NCI-H146 treated with DMSO at 0.1 percent for 48 hours (cell line): ENCODE measurements around the gene SPDYE3.
A peak's percentile ranks its signal among the peaks of the same experiment; 100 is the strongest.
"Not testable (repeated sequence)": the region's sequence is repeated elsewhere in the genome, so short reads cannot be mapped to it uniquely, and the experiment has no call there.

Source experiments
- DNase-seq: peaks from one replicate; lab custom pipeline; 2025; ENCODE audit not compliant: unreplicated experiment; lab: John Stamatoyannopoulos, UW

SPDYE3 gene, protein sequence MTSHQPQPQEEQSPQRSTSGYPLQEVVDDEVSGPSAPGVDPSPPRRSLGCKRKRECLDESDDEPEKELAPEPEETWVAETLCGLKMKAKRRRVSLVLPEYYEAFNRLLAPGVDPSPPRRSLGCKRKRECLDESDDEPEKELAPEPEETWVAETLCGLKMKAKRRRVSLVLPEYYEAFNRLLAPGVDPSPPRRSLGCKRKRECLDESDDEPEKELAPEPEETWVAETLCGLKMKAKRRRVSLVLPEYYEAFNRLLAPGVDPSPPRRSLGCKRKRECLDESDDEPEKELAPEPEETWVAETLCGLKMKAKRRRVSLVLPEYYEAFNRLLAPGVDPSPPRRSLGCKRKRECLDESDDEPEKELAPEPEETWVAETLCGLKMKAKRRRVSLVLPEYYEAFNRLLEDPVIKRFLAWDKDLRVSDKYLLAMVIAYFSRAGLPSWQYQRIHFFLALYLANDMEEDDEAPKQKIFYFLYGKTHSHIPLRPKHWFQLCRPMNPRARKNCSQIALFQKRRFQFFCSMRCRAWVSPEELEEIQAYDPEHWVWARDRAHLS

DNA sequence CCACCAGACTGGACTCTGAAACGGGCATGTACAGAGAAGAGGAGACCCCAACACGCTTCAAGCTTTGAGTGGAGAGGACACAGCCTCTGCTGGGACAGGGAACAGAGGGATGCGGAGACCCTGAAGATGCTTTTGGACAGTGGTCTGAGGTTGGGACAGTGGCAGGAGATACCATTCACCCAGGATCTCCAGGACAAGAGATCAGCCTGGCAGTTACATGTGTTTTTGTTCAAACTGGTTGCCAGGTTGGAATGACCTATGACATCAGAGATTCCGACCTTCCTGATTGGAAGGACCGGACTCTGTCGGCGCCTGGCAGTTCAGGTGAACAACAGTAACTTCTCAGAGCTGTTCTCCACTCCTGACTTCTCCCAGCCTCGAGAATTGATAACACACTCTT is at the start of gene SPDYE3:
Gene SPDYE3, plus strand, starts transcription at position 301 of the 400 bp plus-strand sequence. CDS start 184 bp downstream, outside the sequence.
- DNase-seq, result not testable (repeated sequence)

DNA sequence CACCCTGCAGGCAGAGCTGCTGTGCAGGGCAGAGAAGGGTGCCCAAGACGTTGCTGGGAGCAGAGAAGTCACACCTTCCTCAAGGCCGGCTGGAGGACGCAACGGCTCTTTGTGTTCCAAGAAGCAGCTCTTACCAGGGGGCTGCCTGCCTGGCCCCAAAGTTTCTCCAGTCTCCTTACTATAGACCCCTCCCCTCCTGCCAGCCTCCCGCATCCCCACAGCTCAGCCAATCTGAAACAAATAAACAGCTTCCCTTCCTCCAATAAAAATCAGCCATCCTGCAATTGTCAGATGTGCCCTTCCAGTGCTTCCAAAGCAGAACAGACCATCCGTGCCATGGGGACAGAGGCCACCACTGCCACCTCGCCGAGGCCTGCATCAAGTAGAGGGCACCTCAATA is 47.5 kb upstream of the SPDYE3 start:
- DNase-seq, result not testable (repeated sequence)

DNA sequence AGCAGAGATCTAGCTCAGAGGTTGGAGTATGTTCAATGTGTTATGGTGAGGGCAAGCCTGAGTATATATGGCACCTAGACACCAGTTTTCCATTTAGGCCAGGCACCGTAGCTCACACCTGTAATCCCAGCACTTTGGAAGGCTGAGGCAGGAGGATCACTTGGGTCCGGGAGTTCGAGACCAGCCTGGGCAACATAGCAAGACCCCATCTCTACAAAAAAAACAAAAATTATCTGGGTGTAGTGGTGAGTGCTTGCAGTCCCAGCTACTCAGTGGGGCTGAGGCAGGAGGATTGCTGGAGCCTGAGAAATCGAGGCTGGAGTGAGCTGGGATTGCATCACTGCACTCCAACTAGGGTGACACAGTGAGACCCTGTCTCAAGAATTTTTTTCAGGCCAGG is 44.6 kb upstream of the SPDYE3 start:
- DNase-seq, result not testable (repeated sequence)

DNA sequence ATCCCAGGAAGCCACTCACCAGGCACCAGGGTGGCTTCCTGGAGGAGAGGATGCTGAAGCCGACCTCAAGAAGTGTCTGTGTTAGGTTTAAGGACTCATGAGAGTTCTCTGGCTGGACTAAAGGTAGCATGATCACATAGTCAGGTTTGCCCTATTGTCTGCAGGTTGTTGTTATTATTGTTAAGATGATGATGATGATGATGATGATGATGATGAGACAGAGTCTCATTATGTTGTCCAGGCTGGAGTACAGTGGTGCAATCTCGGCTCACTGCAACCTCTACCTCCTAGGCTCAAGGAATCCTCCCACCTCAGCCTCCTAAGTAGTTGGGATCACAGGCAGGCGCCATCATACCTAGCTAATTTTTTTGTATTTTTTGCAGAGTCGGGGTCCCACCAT is 43.3 kb upstream of the SPDYE3 start:
- not testable (repeated sequence) for DNase-seq

DNA sequence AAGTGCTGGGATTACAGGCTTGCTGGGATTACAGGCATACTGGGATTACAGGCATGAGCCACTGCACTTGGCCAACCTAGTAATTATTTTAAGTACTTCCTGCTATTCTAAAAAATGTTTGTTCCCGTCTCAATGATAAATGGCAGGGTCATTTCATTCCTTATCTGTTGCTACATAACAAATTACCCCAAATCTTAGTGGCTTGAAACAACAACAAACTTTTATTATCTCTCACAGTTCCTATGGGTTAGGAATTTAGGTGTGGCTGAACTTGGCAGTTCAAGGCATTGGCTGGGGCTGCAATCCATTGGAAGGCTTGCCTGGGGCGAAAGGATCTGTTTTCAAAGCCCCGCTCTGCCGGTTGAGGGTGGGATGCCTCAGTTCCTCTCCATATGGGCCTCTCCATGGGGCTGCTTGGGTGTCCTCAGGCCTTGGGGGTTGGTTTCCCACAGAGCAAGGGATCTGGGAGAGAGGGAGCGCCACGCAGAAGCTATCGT is 42.8 kb upstream of the SPDYE3 start:
- DNase-seq, result not testable (repeated sequence)

DNA sequence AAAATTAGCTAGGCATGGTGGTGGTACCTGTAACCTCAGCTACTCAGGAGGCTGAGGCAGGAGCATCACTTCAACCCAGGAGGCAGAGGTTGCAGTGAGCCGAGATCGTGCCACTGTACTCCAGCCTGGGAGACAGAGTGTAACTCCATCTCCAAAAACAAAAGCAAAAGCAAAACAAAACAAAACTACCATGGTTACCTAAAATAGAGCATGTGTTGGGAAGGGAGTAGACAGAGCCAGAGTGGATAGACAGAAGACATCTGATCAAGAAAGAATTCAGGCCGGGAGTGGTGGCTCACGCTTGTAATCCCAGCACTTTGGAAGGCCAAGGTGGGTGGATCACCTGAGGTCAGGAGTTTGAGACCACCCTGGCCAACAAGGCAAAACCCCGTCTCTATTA is 41.7 kb upstream of the SPDYE3 start:
- not testable (repeated sequence) for DNase-seq

DNA sequence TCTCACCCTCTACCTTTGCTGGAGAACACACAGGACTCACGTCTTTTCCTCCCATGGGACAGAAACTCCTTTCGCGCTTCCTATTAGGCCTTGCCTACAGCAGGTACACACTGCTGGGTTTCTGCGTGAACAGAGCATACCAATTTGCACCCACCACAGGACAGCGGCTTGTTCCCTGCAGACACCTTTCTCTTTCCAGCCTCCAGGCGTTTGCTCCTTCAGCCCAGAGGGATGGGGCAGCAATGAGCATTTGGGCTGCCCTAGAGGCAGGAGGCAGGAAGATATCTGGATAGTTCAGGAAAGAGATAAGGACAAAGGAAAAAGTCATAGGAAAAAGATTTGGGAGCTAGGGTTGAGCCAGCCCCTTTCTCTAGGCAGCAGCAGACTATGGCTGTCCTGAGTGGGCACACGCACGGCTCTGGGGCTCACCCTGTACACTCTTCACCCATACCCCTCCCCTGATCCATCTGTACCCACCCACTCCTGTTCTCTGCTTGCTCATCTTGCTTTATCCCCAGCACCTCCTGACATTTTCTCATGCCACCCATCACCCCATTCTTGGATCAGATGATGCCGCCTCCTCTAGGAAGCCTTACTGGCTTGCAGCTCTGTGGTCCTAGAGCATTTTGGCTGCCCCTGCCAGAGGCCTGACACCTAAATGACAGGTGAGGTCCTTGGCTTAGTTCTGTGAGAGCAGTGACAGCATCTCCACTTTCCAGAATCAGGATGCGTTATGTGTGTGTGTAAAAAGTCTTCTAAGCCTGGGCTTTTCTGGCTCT is 40.7 kb upstream of the SPDYE3 start:
- DNase-seq, result no peak

DNA sequence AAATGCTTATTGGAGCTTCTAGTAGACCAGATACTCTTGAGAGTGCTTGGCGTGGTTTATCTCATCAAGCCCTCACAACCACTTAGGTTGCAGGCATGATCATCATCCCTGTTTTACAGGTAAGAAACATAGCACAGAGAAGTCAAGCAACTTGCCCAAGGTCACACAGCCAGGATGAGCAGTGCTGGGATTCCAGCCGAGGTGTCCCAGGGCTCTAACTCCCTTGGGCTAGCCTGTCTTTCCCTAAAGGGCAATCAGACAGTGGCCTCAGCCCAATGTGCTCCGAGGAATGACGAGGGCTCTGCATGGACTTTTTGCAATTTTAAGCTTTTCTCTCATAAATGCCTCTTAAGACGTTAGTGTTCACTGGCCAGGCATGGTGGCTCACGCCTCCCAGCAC is 39.9 kb upstream of the SPDYE3 start:
- DNase-seq, result no peak

DNA sequence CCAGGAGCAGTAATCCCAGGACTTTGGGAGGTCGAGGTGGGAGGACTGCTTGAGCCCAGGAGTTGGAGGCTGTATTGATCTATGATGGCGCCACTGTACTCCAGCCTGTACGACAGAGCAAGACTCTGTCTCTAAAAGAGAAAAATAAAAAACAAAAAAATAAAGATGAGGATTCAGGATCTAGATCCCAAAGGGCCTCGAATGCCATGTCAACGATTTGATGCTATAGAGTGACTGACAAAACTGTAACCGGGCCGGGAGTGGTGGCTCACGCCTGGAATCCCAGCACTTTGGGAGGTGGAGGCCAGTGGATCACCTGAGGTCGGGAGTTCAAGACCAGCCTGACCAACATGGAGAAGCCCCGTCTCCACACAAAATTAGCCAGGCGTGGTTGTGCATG is 38.6 kb upstream of the SPDYE3 start:
- not testable (repeated sequence) for DNase-seq

DNA sequence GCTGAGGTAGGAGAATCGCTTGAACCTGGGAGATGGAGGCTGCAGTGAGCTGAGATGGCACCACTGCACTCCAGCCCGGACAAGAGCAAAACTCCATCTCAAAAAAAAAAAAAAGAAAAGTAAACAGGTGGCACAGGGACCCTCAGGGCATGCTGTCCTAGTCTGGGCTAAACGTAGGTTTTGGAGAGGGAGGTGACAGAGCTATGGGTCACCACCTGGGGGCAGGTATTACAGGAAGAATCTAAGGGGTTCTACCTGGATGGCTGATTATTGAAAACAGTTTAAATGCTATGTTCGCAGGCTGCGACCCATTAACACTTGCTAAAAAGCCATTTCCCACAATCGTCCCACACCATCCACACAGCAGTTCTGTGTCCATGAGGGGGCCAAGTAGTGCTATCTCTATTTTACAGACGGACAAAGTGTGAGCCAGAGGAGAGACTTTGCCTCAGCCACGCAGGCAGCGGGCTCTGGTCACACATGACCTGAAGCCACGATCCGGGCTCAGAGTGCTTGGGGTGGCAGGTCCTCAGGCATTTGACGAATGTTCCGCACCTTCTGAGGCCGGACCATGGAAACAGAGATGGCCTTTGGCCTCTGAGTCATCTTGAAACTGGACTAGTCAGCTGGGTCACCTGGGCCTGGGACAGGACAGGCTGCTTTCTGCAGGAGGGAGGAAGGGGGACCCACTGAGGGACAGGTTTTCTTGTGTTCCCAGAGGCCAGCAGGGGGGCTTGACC is 38.0 kb upstream of the SPDYE3 start:
- not testable (repeated sequence) for DNase-seq

DNA sequence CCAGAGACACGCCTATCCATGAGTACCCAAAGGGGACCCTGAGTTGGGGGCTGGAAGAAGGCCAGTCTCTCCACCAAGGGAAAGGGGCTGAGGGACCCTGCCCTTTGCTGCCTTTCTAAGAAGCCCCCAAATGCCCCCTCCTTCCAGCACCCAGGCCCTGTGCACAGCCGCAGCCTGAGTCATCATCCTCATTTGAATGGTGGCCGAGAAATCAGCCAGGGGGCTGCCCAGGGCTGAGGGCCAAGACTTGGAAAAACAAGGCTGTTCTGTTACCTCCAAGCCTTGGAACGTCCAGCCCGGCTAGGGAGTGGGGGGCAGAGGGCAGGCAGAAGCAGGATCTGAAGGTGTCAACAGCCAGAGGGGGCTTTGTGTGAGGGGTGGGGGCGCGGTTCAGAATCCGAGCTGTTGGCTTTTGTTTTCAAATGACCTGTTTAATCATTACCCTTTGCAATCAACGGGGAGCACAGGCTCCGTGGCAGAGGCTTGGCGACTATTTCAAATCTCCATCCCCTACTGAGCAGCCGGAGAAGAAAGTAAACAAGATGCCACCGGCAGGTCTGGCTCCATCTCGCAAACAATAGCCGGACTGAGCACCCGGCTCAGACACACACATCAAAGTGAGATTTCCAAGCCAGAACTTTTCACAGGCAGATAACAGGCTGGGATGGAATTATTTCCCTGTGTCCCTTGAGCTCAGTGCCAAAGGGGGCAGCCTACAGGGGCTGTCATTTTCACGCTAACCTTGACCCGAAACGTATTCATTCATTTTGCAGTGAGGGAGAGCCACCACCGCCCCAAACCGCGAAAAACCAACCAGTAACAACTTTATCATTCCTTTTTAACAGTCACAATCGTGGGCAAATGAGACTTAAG is 37.2 kb upstream of the SPDYE3 start:
- not testable (repeated sequence) for DNase-seq

DNA sequence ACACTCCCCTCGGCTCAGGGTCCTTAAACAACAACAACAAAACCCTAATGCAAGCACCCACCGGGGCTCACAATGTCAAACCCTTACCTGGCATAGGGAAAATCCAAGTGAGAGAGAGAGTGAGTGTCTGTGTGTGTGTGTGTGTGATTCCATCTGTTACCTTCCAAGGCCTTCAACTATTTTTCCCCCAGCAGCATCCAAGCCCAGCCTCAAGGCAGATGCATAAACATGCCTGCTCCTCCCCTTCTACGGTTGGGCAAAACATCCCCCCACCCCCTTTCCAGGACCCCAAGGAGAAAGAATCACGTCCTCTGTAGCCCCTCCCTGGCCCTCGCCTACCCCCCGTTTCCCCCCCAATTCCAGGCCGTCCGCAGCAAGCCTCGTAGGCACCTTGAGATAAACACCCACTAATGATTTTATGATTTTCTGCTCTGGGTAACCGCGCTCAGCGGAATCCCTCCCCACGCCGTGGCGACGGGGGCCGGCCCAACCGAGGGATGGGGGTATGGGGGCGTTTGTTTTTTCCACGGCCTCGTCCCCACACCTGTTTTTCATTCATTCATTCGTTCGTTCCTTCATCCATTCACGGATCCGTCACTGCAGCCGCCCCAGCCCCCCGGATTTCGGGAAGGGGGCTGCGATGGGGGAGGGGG is 36.4 kb upstream of the SPDYE3 start:
- not testable (repeated sequence) for DNase-seq

DNA sequence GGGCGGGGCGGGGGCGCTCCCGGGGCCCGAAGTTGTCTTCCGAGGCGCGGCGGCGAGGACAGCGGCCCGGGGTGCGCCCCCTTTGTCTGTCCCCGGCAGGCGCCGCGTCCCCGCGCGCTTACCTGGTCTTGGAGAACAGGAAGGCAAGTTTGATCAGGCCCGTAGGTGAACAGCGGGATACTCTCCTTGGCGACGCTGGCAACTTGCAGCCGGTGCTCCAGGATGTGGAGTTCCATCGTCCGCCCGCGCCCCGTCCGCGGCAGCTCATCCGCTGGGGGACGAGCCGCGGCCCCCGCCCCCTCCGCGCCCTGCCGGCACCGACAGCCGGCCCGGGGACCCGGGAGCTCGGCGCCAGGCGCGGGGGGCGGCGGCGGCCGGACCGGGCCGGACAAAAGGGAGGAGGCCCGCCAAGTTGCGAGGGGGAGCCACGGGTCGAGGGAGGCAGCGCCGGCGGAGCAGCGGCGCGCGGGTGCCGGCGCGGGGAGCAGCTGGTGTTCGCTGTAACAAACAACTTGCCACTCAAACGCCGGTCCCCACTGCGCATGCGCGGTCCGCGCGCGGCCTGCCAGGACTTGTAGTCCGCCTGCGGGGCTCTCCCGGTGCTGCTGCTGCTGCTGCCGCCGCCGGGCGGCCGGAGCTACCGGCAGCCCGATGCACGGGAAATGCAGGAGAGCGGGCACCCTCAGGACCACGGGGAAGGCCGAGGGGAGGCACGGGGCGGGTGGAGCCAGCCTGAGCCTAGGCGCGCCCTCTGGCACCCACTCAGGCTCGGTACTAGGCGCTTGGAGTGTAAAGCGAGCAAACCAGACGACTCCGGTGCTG is 35.6 kb upstream of the SPDYE3 start:
- DNase-seq, result peak; percentile 84

DNA sequence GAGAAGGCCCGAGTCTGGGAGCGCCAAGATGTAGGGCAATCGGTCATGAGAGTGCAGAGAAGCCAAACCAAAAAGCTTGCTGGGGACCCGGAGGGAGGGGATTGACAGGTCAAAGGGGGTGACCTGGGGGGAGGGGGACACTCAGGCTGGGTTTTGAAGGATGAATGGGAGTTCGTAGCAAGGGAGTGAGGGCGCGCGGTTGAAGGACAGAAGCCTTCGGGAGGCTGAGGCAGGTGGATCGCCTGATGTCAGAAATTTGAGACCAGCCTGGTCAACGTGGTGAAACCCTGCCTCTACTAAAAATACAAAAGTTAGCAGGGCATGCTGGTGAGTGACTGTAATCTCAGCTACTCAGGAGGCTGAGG is 35.0 kb upstream of the SPDYE3 start:
- DNase-seq, result not testable (repeated sequence)

DNA sequence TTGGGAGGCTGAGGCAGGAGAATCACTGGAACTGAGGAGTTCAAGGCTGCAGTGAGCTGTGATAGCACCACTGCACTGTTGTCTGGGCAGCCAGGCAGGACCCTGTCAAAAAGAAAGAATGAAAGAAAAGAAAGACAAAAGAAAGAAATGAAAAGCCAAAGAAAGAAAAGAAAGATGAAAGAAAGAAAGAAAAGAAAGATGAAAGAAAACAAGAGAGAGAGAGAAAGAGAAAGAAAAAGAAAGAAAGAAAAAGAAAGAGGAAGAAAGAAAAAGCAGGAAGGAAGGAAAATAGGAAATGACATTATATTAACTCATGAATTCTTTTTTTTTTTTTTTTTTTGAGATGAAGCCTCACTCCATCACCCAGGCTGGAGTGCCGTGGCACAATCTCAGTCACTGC is 32.4 kb upstream of the SPDYE3 start:
- no peak for DNase-seq

DNA sequence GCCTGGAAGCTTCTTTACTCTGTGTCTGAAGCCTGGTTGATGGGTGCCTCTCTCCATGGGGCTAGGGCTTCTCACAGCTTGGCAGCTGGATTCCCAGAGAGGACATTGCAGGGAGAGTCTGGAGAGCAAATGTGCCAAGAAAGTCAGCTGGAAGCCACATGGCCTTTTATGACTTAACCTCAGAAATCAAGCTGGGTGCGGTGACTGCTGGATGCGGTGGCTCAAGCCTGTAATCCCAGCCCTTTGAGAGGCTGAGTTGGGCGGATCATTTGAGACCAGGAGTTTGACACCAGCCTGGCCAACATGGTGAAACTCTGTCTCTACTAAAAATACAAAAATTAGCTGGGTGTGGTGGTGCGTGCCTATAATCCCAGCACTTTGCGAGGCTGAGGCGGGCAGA is 31.4 kb upstream of the SPDYE3 start:
- DNase-seq, result not testable (repeated sequence)

DNA sequence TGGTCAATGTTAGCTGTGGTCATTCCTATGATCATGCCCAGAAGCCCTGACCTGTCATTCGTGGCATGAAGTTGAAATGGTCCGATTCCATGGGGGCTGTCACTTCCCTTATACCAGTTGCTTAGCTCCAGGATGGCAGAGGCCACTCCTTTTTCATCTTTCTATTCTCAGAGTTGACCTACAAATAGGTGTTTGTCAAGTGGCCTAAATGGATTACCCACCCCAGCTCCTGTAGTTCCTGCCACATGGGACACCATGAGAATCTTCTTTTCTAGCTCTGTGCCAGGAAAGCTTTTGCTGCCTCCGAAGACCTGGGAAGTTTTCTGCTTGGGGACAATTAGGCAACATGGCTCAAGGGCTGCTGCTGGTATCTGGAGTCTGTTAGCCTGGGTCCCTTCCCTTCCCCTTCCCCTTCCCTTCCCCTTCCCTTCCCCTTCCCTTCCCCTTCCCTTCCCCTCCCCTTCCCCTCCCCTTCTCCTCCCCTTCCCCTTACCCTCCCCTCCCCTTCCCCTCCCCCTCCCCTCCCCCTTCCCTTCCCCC is 25.4 kb upstream of the SPDYE3 start:
- DNase-seq, result not testable (repeated sequence)

DNA sequence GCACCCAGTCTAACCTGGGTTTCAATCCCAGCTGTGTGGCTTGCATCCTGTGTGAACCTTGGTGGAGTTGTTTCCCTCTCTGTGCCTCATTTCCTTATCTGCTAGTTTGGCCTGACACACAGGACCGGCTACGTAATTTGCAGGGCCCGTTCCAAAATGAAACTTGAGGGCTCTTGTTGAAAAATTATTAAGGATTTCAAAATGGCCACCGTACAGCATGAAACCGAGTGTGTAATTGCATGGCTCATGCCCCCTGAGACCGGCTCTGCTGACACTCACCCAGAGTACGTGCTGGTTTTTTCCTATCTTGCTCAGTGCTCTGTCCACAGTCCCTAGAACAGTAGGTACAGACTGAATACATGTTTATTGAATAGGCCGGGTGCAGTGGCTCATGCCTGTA is 24.4 kb upstream of the SPDYE3 start:
- DNase-seq, result not testable (repeated sequence)
